Activated naive CD8-positive, alpha-beta T cell treated with anti-CD3 and anti-CD28 coated beads, Interleukin-2, amount 50 U/mL, for 24 hours (primary cell): ENCODE measurements around the gene PEPD.
A peak's percentile ranks its signal among the peaks of the same experiment; 100 is the strongest.

Experiments used
- ATAC-seq: fragments of 150-1000 bp; cut with Tn5 transposase; one replicate; pipeline ENCODE4 v1.10.0; 2021
- DNase-seq: peaks from one replicate; pipeline ENCODE4 v3.0.0; 2021
- H3K27ac Mint-ChIP-seq: one replicate; pipeline ENCODE4 v1.8.0; 2021; ENCODE audit warnings: mild to moderate bottlenecking, mixed read lengths
- H3K27me3 Mint-ChIP-seq: one replicate; pipeline ENCODE4 v1.8.0; 2021; ENCODE audit warnings: mixed read lengths
- H3K36me3 Mint-ChIP-seq: one replicate; pipeline ENCODE4 v1.8.0; 2021; ENCODE audit warnings: low read depth, mixed read lengths
- H3K4me1 Mint-ChIP-seq: one replicate; pipeline ENCODE4 v1.8.0; 2021; ENCODE audit warnings: mixed read lengths
- H3K4me3 Mint-ChIP-seq: one replicate; pipeline ENCODE4 v1.8.0; 2021; ENCODE audit warnings: mild to moderate bottlenecking, moderate library complexity, mixed read lengths
- H3K9me3 Mint-ChIP-seq: one replicate; pipeline ENCODE4 v1.8.0; 2021; ENCODE audit warnings: mixed read lengths

Gene PEPD

GRCh38 chr19:33411621-33412180 is 109.9 kb downstream of the PEPD start:
- Mint-ChIP-seq H3K4me1 (peaks cover 5% of the 10 kb centered on the region), H3K36me3 (no peaks in the 10 kb centered on the region), H3K27ac (no peak overlapping the region), H3K4me3 (no peak overlapping the region), H3K9me3 (no peaks in the 10 kb centered on the region), H3K27me3 (no peaks in the 10 kb centered on the region)
- no peak for ATAC-seq
- DNase-seq, result no peak

- ATAC-seq (no peak), DNase-seq (no peak)
- H3K4me3 Mint-ChIP-seq, result no peak overlapping the region
- H3K27ac Mint-ChIP-seq, result no peak overlapping the region
- H3K4me1 Mint-ChIP-seq, result no peaks in the 10 kb centered on the region
- H3K9me3 Mint-ChIP-seq, result no peaks in the 10 kb centered on the region
- H3K36me3 Mint-ChIP-seq, result no peaks in the 10 kb centered on the region
- no peaks in the 10 kb centered on the region for H3K27me3 Mint-ChIP-seq
Measured at GRCh38 chr19:33410915-33411401, 110.6 kb downstream of the PEPD start.

GRCh38 chr19:33409906-33410685 is 111.5 kb downstream of the PEPD start:
- no peaks in the 10 kb centered on the region for H3K36me3 Mint-ChIP-seq
- H3K4me3 Mint-ChIP-seq, result no peak overlapping the region
- H3K9me3 Mint-ChIP-seq, result no peaks in the 10 kb centered on the region
- ATAC-seq (no peak), DNase-seq (no peak)
- no peaks in the 10 kb centered on the region for H3K4me1 Mint-ChIP-seq
- H3K27ac Mint-ChIP-seq, result no peak overlapping the region
- H3K27me3 Mint-ChIP-seq, result no peaks in the 10 kb centered on the region

- Mint-ChIP-seq H3K27ac (no peak overlapping the region), H3K9me3 (no peaks in the 10 kb centered on the region), H3K4me3 (no peak overlapping the region), H3K27me3 (no peaks in the 10 kb centered on the region), H3K36me3 (no peaks in the 10 kb centered on the region), H3K4me1 (no peaks in the 10 kb centered on the region)
- no peak for ATAC-seq
- DNase-seq, result no peak
Measured at GRCh38 chr19:33408538-33409434, 112.8 kb downstream of the PEPD start.

- no peaks in the 10 kb centered on the region for H3K4me1 Mint-ChIP-seq
- no peak overlapping the region for H3K27ac Mint-ChIP-seq
- DNase-seq (no peak), ATAC-seq (no peak)
- H3K9me3 Mint-ChIP-seq, result no peaks in the 10 kb centered on the region
- no peaks in the 10 kb centered on the region for H3K36me3 Mint-ChIP-seq
- H3K27me3 Mint-ChIP-seq, result no peaks in the 10 kb centered on the region
- H3K4me3 Mint-ChIP-seq, result no peak overlapping the region
Measured at GRCh38 chr19:33408116-33408515, 113.5 kb downstream of the PEPD start.

- ATAC-seq (no peak), DNase-seq (no peak)
- no peaks in the 10 kb centered on the region for H3K27me3 Mint-ChIP-seq
- no peaks in the 10 kb centered on the region for H3K9me3 Mint-ChIP-seq
- H3K27ac Mint-ChIP-seq, result no peak overlapping the region
- no peak overlapping the region for H3K4me3 Mint-ChIP-seq
- no peaks in the 10 kb centered on the region for H3K36me3 Mint-ChIP-seq
- no peaks in the 10 kb centered on the region for H3K4me1 Mint-ChIP-seq
Measured at GRCh38 chr19:33407716-33408115, 113.9 kb downstream of the PEPD start.

GRCh38 chr19:33407140-33407551 is 114.4 kb downstream of the PEPD start:
- no peaks in the 10 kb centered on the region for H3K9me3 Mint-ChIP-seq
- H3K36me3 Mint-ChIP-seq, result no peaks in the 10 kb centered on the region
- peak; percentile 26 for ATAC-seq
- no peak overlapping the region for H3K27ac Mint-ChIP-seq
- DNase-seq, result no peak
- H3K4me1 Mint-ChIP-seq, result no peaks in the 10 kb centered on the region
- H3K4me3 Mint-ChIP-seq, result no peak overlapping the region
- no peaks in the 10 kb centered on the region for H3K27me3 Mint-ChIP-seq

- H3K4me1 Mint-ChIP-seq, result no peaks in the 10 kb centered on the region
- peak; percentile 68 for ATAC-seq
- H3K36me3 Mint-ChIP-seq, result no peaks in the 10 kb centered on the region
- no peaks in the 10 kb centered on the region for H3K27me3 Mint-ChIP-seq
- H3K27ac Mint-ChIP-seq, result no peak overlapping the region
- peak; percentile 81 for DNase-seq
- no peaks in the 10 kb centered on the region for H3K9me3 Mint-ChIP-seq
- no peak overlapping the region for H3K4me3 Mint-ChIP-seq
Measured at GRCh38 chr19:33406521-33407139, 115.0 kb downstream of the PEPD start.

- no peak overlapping the region for H3K27ac Mint-ChIP-seq
- no peaks in the 10 kb centered on the region for H3K36me3 Mint-ChIP-seq
- no peaks in the 10 kb centered on the region for H3K4me1 Mint-ChIP-seq
- no peak for ATAC-seq
- H3K27me3 Mint-ChIP-seq, result no peaks in the 10 kb centered on the region
- no peak overlapping the region for H3K4me3 Mint-ChIP-seq
- no peak for DNase-seq
- no peaks in the 10 kb centered on the region for H3K9me3 Mint-ChIP-seq
Measured at GRCh38 chr19:33405553-33406461, 115.8 kb downstream of the PEPD start.

- DNase-seq (no peak), ATAC-seq (no peak)
- no peaks in the 10 kb centered on the region for H3K27me3 Mint-ChIP-seq
- no peaks in the 10 kb centered on the region for H3K4me1 Mint-ChIP-seq
- H3K27ac Mint-ChIP-seq, result no peak overlapping the region
- H3K36me3 Mint-ChIP-seq, result no peaks in the 10 kb centered on the region
- no peaks in the 10 kb centered on the region for H3K9me3 Mint-ChIP-seq
- no peak overlapping the region for H3K4me3 Mint-ChIP-seq
Measured at GRCh38 chr19:33405254-33405552, 116.4 kb downstream of the PEPD start.

GRCh38 chr19:33404506-33405253 is 116.9 kb downstream of the PEPD start:
- no peak for ATAC-seq
- Mint-ChIP-seq H3K27me3 (no peaks in the 10 kb centered on the region), H3K4me3 (no peak overlapping the region), H3K36me3 (no peaks in the 10 kb centered on the region), H3K9me3 (no peaks in the 10 kb centered on the region), H3K4me1 (no peaks in the 10 kb centered on the region), H3K27ac (no peak overlapping the region)
- no peak for DNase-seq

- Mint-ChIP-seq H3K4me3 (no peak overlapping the region), H3K36me3 (no peaks in the 10 kb centered on the region), H3K4me1 (no peaks in the 10 kb centered on the region), H3K27me3 (no peaks in the 10 kb centered on the region), H3K27ac (no peak overlapping the region), H3K9me3 (no peaks in the 10 kb centered on the region)
- ATAC-seq (no peak), DNase-seq (no peak)
Measured at GRCh38 chr19:33403973-33404304, 117.7 kb downstream of the PEPD start.

GRCh38 chr19:33403221-33403972 is 118.2 kb downstream of the PEPD start:
- Mint-ChIP-seq H3K27ac (no peak overlapping the region), H3K4me1 (no peaks in the 10 kb centered on the region), H3K9me3 (no peaks in the 10 kb centered on the region), H3K36me3 (no peaks in the 10 kb centered on the region), H3K27me3 (no peaks in the 10 kb centered on the region), H3K4me3 (no peak overlapping the region)
- ATAC-seq (no peak), DNase-seq (no peak)
